Stimulated activated CD8-positive, alpha-beta memory T cell treated with anti-CD3 and anti-CD28 coated beads, Interleukin-15, amount 100 ng/mL, for 1 hour (primary cell): Measurements from ENCODE around the gene CBX1.
"Not testable (repeated sequence)": the region's sequence is repeated elsewhere in the genome, so short reads cannot be mapped to it uniquely, and the experiment has no call there.

ENCODE experiments used
- DNase-seq: peaks from one replicate; pipeline ENCODE4 v3.0.0-alpha.2; 2020; ENCODE audit warnings: low read depth

CBX1 gene

DNA sequence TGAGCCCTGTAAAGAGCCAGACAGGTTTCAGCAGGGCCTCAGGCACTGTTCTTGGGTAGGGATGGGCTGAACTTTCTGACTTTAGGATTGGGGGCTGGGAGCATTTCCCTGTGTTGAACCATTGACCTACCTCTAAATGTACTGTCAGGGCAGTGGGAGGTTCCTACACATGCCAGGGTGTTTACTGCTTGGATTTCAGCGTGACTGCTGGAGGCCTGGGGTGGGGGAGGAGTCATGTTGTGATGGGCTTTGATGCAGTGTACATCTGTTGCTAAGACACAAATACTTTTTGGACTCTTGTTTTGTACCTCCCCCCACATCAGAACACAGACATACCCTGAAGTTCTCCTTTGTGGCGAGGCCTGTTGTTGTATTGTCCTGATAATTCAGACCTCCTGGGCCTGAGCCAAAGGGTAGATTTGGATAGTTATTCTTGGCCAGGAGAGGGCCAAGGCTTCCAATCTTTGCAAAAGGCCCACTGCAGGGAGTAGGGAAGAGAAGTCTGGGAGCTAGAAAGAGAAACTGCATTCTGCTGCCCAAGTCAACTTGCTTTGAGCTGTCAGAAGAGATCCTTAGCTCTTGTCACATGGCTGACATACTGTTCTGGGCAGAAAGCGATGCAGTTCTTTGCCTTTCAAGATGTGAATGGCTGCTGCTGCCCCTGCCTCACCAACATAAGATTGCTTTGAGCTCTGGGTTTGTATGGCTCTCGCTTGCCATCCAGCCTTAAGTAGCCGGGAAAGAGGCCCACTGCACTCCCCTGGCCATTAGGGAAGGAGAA, 49.4 kb downstream of the CBX1 start:
- DNase-seq = no peak

DNA sequence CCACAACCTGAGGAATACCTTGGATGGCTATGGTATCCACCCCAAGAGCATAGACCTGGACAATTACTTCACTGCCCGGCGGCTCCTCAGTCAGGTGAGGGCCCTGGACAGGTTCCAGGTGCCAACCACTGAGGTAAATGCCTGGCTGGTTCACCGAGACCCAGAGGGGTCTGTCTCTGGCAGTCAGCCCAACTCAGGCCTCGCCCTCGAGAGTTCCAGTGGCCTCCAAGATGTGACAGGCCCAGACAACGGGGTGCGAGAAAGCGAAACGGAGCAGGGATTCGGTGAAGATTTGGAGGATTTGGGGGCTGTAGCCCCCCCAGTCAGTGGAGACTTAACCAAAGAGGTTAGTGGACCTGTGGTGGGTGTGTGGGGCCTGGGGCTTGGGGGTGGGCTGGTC, 50.0 kb downstream of the CBX1 start:
- no peak for DNase-seq

DNA sequence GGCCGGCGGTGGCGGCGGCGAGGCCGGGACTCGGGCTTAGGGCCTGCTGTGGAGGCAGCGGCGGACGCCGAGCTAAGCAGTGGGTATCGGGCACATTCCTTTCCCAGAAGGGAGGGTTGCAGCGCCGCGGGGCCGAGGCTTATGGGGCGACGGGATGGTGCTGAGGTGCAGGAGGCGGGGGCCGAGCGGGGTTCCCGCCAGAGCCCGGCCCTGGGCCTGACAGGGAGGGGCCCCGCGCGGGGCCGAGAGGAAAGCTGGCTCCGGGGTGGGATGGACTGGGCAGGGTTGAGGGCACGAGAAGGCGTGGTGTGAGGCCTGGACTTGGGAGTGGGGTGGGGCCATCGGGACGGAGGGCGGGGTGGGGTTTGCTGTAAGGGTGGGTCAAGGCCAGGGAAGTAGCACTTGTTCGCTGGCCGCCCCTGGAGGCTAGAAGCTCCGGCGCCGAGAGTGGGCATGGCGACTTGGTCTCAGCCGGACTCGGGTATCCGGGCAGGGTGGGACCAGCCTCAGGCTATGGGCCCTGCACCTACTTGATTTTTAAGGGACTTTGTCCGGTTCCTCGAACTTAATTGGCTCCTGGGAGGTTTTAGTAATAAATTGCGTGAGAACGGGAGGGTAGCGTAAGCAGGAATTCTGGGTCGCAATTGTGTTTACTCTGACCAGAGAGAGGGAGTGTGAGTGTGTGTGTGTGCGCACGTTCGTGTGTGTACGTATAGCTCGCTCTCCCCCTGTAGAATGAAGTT, 52.7 kb downstream of the CBX1 start:
- no peak for DNase-seq

DNA sequence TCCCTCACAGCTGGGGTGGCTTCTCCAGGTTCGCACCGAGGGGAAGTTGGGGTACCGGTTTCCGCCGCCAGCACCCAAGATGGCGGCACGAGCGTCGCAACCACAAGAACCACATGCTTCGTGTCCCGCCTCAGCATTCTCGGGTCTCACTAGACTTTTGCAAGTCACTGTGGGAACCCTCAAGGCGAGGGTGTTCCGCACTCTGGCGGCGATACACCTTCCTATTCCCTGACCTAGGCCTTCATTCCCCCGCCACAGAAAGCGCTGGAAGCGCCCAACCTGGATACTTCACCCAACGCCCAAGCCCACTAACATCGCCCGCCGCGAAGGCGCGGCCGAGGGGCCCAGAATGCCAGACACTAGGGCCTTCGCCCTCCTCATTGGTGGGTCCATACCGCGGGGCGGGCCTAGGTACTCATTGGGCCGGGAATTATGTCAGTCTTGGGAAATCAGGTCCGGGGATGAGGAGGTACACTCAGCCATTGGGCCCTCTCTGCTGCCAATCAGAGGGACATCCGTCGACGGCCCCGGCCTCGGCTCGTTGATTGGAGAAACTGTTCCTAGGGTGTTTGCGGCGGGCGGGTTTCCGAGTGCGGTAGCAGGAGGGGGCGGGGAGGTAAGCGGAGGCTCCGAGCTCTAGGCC, 53.4 kb downstream of the CBX1 start, which contains the start of gene NFE2L1:
Gene NFE2L1 (plus strand): TSS at position 619 of the 643 bp plus-strand sequence. CDS start 2,760 bp downstream, outside the sequence.
- DNase-seq = peak; percentile 95

DNA sequence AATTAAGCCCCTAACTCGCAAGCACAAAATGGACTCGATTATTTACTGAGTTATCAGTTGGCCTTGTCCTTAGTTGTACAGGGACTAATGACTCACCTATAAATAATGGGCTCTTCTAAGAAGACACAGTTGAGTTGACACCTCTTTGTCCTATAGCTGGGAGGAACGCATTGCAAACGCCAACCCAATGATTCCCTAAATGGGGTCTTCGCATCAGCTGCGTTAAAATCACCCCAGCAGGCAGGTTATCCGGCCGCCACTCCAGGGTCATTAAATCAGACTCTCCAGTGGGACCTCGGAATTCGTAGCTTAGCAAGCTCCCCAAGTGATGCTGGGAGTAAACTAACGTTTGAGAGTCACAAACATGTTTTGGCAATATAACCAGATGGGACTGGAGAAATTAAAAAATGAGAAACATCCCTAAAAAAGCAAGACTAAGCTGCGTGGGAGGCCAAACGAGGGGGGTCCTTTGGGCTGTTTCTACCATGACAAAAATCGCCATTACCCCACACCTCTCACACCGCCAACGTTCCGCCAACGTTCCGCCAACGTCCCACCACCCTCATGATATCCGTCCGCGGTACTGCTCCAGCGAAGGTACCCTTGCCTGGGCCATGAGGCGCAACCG, 54.1 kb downstream of the CBX1 start:
- DNase-seq = no peak

DNA sequence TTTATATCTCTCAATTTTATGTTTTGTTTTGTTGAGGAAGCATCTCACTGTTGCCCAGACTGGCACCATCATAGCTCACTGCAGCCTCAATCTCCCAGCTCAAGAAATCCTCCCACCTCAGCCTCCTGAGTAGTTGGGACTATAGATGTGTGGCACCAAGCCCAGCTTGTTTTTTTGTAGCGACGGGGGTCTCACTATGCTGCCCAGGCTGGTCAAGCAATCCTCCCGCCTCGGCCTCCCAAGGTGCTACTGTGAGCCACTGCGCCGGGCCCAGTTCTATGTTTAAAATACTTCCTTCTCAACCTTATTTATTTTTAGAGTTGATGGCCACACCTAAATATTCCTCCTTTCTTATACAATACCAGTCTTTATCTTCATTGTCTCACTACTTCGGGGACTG, 55.0 kb downstream of the CBX1 start:
- no peak for DNase-seq

DNA sequence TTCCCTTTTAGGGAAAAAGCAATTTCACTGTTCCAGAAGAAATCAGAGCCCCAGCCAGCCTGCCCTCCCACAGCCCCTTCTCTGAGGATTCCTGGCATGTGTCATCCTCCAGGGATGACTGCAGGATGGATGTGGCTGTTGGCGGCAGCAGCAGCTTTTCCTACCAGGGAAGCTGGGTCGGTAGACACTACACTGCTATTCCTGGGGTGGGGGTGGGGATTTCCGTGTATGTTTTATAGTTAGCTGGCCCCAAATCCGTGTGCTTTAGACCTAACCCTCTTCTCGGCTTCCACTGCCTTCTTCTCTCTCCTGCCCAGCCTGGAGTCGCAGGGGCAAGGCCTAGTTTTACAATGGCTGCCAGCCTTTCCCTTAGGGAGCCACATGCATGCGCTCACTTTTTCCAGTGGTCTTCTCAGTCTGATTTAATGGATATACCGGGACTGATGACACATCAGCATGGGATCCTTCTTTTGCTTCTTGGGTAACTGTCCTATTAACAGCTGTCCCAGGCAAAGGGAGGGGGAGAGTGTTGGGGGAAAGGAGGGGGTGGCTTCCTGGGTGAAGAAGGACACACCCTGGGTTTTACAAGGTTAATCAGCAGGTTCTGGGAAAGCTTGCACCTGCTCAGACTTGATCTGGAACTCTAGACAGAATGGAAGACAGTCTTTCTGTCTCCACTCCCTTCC, 55.8 kb downstream of the CBX1 start:
- DNase-seq = no peak

DNA sequence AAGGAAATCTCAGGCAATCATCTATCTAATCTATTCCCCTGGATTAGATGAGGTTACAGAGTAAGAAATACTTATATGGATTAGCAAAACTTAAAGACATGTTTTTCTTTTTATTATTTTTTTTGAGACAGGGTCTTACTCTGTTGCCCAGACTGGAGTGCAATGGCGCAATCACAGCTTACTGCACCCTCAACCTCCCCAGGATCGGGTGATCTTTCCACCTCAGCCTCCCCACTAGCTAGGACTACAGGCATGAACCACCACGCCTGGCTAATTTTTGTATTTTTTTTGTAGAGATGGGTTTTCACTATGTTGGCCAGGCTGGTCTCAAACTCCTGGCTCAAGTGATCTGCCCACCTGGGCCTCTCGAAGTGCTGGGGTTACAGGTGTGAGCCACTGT, 56.4 kb downstream of the CBX1 start:
- no peak for DNase-seq

DNA sequence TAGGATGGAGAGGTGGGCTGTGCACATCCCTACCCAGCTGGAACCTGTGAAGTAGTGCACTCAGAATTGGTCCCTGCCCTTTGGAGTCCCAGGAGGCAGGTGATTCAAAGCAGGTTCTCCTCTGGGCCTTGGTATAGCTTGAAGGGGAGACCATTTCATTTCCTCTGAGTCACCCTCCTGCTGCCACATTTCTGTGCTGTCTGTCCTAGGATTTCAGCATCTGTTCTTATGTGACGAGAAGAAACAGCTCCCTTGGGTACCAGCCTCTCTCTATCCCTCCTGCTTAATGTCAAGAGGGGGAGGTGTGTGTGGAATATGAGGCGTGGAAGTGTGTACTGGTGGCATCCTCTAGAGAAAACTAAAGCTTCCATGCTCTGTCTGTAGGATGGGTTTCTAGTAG, 58.1 kb downstream of the CBX1 start:
- DNase-seq = no peak

DNA sequence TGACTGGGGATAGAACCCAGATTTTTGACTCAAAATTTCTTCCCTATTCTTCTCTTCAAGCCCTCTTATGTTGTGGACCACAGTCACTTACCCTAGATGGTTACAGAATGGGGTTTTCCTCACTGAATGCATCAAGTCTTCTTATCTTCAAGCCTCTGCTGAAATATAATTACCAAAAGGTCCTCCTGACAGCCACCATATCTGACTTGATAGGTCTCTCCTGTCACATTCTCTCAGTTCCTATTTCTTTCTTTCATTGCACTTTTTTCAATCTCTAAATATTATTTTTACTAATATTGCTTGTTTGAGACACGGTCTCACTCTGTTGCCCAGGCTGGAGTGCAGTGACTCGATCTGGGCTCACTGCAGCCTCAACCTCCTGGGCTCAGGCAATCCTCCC, 62.6 kb downstream of the CBX1 start:
- no peak for DNase-seq

DNA sequence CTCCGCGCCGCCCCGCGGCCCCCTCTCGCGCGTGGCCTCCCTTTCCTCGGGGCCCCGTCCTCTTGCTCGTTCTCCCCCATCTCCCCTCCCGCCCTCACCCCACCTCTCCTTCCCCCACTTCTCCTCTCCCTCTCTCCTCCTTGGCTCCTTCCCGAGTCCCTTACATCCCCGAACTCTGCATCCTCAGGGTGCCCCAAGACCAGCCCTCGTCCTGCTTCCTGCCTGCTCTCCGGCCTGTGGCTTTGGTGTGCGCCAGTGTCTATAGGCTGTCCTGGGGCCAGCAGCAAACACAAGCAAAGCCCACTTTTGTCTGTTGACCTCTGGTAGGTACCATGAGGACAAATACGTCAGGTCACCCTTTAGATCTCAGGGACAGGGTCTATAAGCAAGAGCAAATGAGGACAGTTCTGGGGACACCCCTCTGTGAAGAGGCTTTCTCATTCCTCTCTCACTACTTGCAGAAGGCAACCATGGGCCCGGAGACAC, 63.4 kb downstream of the CBX1 start:
- DNase-seq = no peak

DNA sequence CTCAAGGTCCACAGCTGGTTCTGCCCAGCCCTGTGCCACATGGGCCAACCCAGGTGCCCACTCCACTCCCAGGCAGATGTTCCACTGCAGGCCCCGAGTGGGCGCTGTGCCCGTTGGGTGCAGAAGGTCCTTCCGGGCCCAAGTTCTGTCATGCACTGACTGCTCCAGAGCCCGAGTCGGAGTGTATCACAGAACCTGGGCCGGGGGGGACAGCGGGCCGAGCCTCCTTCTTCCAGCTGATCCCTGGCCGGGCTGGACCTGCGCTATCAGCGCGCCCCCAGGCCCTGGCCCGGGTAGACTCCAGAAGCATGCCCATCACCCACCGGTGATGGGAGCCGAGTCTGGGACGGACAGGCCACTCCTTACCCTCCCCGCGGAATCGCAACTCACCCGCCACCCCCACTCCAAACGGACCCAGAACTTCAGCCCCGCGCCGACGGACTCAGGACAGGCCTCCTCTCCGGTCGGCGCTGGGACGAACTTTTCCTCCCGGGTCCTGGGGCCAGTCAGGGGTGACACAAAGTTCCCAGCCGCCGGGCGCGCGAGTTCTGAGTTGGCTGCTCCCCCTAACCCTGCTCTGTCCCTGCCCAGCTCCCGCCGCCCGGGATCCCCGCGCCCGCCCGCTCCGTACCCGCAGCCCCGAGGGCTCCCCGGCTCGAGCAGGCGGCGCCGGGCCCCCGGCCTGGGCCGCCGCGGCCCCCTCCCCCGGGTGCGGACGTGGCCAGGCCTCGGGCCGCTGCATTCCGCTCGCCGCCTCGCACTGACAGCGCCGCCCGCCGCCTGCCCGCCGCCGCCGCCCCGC, 64.0 kb downstream of the CBX1 start, which contains the start of gene COPZ2:
Gene COPZ2 (minus strand): TSS at position 762 of the 802 bp plus-strand sequence. CDS start 20 bp downstream, at position 742.
- no peak for DNase-seq

DNA sequence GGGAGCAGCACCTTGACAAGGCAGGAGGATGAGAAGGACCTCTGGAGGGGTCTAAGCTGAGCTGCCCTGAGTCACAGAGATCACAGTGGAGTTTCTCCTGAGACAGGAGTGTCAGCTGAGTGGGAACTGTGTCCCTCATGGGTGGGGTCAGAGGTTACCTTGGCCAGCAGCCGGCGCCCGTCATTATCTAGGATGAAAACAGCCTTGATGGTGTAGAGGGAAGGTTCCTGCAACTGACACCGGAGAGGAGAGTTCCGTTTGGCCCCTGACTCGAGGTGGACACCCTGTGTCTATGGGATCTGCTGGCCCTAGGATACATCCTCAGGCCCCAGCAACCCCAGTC, 64.6 kb downstream of the CBX1 start:
- no peak for DNase-seq

DNA sequence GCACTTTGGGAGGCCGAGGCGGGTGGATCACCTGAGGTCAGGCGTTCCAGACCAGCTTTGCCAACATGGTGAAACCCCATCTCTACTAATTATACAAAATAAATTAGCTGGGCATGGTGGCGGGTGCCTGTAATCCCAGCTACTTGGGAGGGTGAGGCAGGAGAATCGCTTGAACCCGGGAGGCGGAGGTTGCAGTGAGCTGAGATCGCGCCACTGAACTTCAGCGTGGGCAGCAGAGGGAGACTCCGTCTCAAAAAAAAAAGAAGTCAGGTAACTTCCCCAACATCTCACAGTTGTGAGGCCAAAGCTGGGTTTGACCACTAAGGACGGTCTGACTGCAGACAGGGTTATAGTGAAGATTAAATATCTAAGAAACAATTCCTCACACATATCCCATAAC, 66.5 kb downstream of the CBX1 start:
- not testable (repeated sequence) for DNase-seq

DNA sequence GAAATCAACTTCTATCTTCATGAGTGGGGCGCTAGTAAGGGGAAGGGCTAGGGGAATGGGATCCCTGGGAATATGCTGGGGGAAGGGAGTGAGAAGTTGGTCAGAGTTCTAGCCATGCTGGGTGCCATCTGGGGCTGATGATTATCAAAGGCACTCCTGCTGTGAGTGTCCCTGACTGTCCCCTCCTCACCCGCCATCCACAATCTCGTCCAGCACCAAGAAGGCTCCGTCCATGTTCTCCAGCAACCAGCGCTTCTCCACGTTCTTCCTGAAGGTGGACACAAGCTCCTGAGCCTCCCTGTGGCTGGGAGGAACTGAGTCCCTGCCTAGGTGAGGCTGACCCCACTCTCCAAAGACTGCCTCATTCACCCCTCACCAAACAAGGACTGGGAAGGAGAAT, 69.3 kb downstream of the CBX1 start:
- DNase-seq = no peak

DNA sequence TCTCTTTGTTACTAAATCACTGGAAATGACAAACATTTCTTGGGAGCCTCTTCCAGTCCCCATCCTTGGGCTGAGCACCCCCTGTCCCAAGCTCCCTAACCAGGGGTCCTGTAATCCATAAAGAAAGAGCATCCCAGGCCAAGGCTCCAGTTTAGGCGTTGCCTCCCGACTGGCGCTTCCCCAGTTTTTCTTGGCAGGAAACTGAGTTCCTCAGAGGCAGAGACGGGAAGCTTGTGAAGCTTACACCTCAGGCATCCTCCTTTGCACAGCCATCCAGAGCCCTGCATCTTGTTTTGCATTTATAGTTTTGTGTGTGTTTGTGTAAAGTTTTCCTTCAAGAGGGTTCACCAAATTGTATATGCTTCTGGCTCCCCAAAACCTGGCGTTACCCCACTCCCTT, 70.7 kb downstream of the CBX1 start:
- DNase-seq = no peak

DNA sequence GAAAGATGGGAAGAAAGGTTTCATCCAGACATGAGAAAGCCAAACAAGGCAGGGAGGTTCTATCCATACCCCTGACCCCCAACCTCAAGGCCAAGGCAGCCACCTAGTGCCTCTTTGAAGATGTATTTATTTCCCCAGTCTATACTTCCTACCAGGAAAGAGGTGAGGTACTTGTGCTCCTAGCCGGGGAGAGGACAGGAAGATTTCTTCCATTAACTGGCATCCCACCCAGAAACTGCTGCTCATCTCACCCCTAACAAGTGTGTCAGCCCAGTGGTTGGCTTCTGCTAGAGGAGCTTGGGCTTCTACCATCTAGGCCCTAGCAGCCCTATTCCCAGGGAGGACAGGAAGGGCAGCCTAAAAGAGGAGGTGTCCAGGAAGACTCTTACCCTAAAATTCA, 72.5 kb downstream of the CBX1 start:
- no peak for DNase-seq

DNA sequence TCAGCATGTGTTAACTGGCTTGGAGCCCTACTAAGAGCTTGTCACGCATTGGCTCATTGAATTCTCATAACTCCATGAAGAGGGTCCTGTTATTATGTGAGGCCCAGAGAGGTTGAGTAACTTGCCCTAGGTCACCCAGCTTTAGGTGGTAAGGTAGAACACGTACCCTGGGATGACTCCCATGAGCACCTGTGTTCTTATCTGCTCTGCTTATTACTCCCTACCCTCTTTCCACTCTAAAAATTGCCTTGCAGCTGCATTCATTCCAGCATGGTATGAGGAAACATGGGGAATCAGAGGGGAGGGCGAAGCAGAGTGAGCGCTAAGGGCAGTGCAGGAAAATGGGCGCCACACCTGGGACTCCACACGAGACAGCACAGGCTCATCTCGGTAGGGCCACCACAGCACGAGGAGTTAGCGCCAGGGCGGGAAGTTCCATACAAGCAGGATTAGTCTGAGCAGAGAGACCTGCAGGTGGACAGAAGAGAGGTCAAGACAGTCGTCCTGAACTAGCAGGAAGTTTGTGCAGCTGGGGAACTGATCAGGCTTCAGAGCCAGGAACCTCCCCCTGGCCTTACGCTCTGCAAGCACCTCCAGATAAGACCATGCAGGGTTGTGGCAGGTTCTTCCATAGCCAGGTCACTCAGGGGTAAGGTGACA, 73.8 kb downstream of the CBX1 start:
- no peak for DNase-seq

DNA sequence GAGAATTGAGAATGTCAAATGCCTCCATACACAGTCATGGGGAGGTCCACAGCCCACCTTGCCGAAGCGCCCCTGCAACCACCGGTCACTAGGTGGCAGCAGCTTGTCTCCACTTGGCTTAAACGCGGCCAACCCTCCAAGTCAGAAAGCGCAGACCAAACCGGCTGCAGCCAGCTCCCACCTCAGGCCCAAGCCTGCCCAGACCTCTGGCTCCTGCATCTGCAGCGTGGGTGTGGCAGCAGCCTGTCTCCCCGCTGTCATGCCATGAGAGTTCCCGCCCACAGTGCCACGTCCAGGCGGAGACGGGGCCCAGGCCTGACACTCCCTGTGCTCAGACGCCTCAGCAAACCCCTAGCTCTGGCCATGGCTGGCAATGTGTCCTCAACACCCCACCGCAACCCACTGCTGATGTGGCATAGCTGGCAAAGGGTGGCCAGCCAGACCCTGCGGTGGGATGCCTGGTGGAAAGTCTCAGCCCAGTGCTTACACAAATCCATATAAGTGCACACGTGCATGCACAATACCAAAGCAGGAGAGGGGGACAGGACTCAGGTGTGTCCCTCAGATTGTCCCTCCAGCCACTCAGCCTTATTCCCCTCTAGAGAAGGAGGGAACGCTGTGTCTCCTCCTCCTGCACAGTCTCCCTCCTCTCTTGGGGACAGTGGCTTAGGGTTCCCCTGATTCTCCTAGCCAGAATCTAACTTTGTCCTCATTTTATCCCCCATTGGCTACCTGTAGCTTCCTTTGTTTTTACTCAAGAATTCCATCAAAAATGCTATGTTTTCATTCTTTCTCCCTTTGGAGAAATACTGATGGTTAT, 74.6 kb downstream of the CBX1 start:
- DNase-seq = peak; percentile 51
